Heart left ventricle (tissue), 13 donors: Measurements from ENCODE around the gene GRM8.

Source experiments
- POLR2A ChIP-seq, 2 donors: fragments of 450-650 bp; IDR thresholded peaks; one replicate each; pipeline ENCODE4 v1.6.1; 2017; ENCODE audit warnings: antibody characterized with exemption in 2 of 2, mild to moderate bottlenecking in 2 of 2, moderate library complexity in 2 of 2
- TF ChIP-seq, protein P1 (sequence below), 12 donors: fragments of 200-600 bp; sonication (generic) in 4 of 12; IDR thresholded peaks; one replicate each; pipeline versions ENCODE4 v1.5.0 to v1.8.0; 2018 to 2022; ENCODE audit warnings: antibody characterized with exemption in 12 of 12, mild to moderate bottlenecking in 5 of 12
- donor health status: ischemic (EF 13 %, LVEDD 7.1; RV severe dilation, severe dysfunction).
- donor health status: DM: no; HTN: yes; CAD: no.
- donor health status: DM: no; HTN: no; CAD: no.
- donor health status: ischemic (EF 25% LVEDD 6.9; RV normal size, moderate dysfunction).
- donor health status: ischemic (EF 25% LVEDD 5.7; RV mildly dilated, moderate dysfunction).
- donor health status: ischemic (EF 35%, LVEDD 5.7; RV mildly dilated, moderate dysfunction).
- donor health status: nonischemic (EF 11% LVEDD 7.7; RV severe dilation, severe dysfunction).
- donor health status: DM: yes; HTN: yes; CAD: no.
- donor health status: PGD.
- donor health status: ischemic (EF 29% LVEDD 5.4; RV normal size, mild dysfunction).
- donor health status: nonischemic (EF 23%, LVEDD 6.1; RV moderate dilation, normal function).

DNA sequence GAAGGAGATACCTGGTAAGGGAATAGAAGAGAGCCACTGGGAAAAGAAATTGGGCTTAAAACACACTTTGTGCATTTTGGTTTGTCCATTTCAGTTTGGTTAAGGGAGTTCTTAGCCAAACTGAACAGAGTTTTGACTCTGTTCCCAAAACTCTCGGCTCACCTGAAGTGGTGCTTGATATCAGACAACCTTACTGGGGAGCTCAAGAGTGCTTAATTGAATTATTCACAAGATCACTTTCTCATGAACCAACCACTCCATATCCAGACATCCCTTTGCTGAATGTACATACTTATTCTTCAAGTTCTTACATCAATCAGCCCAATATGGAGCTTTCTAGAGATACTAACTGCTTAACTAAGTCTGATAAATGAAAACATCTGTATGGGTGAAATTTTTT, 413.1 kb downstream of the GRM8 start:
- TF ChIP-seq, protein P1, sequence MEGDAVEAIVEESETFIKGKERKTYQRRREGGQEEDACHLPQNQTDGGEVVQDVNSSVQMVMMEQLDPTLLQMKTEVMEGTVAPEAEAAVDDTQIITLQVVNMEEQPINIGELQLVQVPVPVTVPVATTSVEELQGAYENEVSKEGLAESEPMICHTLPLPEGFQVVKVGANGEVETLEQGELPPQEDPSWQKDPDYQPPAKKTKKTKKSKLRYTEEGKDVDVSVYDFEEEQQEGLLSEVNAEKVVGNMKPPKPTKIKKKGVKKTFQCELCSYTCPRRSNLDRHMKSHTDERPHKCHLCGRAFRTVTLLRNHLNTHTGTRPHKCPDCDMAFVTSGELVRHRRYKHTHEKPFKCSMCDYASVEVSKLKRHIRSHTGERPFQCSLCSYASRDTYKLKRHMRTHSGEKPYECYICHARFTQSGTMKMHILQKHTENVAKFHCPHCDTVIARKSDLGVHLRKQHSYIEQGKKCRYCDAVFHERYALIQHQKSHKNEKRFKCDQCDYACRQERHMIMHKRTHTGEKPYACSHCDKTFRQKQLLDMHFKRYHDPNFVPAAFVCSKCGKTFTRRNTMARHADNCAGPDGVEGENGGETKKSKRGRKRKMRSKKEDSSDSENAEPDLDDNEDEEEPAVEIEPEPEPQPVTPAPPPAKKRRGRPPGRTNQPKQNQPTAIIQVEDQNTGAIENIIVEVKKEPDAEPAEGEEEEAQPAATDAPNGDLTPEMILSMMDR (IDR thresholded peaks at IDR 0.05), result no peak
- no peak for TF ChIP-seq POLR2A (IDR thresholded peaks at IDR 0.05)
